Activated CD4-positive, alpha-beta T cell treated with anti-CD3 and anti-CD28 coated beads, Interleukin-2, amount 50 U/mL, for 1 hour (primary cell): ENCODE measurements around the gene LGR5.

Experiments
- DNase-seq: peaks from one replicate; pipeline ENCODE4 v3.0.0-alpha.2; 2020

LGR5 gene, protein sequence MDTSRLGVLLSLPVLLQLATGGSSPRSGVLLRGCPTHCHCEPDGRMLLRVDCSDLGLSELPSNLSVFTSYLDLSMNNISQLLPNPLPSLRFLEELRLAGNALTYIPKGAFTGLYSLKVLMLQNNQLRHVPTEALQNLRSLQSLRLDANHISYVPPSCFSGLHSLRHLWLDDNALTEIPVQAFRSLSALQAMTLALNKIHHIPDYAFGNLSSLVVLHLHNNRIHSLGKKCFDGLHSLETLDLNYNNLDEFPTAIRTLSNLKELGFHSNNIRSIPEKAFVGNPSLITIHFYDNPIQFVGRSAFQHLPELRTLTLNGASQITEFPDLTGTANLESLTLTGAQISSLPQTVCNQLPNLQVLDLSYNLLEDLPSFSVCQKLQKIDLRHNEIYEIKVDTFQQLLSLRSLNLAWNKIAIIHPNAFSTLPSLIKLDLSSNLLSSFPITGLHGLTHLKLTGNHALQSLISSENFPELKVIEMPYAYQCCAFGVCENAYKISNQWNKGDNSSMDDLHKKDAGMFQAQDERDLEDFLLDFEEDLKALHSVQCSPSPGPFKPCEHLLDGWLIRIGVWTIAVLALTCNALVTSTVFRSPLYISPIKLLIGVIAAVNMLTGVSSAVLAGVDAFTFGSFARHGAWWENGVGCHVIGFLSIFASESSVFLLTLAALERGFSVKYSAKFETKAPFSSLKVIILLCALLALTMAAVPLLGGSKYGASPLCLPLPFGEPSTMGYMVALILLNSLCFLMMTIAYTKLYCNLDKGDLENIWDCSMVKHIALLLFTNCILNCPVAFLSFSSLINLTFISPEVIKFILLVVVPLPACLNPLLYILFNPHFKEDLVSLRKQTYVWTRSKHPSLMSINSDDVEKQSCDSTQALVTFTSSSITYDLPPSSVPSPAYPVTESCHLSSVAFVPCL

DNA sequence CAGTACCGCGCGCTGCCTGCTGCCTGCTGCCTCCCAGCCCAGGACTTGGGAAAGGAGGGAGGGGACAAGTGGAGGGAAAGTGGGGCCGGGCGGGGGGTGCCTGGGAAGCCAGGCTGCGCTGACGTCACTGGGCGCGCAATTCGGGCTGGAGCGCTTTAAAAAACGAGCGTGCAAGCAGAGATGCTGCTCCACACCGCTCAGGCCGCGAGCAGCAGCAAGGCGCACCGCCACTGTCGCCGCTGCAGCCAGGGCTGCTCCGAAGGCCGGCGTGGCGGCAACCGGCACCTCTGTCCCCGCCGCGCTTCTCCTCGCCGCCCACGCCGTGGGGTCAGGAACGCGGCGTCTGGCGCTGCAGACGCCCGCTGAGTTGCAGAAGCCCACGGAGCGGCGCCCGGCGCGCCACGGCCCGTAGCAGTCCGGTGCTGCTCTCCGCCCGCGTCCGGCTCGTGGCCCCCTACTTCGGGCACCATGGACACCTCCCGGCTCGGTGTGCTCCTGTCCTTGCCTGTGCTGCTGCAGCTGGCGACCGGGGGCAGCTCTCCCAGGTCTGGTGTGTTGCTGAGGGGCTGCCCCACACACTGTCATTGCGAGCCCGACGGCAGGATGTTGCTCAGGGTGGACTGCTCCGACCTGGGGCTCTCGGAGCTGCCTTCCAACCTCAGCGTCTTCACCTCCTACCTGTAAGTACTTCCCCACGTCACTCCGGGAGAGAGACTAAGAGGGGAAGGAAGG, at the start of gene LGR5:
TSS of gene LGR5 (plus strand) at position 186 of the 732 bp plus-strand sequence. CDS start at position 469, 283 bp downstream.
- DNase-seq: no peak

- DNase-seq: no peak
These were observed 47.0 kb upstream of the LGR5 start for GRCh38 chr12:71392521-71393145.

DNA sequence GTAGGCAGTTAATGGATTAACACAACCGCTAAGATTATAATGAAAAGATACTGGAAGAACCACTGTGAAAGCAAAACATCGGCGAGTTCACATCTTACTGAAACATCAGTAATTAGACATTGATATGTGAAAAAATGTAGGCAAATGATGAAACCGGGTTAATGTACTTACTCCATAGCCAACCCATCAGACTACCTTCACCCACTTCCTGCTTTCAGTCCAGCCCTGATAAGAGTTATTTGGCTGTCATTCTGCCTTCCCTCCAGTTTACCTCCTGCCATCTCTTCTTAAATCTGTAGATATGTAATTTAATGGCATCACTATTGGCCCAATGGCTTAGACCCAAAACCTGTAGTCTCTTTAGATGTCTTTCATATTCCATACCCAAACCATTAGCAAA, 46.0 kb upstream of the LGR5 start:
- no peak for DNase-seq

GRCh38 chr12:71397433-71397954, 42.1 kb upstream of the LGR5 start:
- no peak for DNase-seq

DNA sequence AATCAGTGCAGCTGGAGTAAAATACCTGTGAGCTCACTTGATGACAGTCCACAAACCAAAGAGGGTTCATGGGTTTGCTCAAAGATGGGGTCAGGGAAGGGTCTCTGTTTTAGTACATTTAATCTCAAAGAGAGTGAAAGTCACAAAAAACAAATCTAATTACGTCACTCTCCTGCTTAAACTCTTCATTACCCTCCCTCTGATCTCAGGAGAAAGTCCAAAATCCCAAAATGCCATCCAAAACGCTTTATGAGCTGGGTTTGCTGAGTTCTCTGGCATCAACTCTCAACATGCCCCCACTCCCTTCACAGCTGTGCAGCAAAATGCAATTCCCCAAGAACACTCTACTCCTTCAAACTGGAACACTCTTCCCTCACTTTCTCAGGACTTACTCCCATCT, 40.4 kb upstream of the LGR5 start:
- no peak for DNase-seq

GRCh38 chr12:71400481-71400880, 39.1 kb upstream of the LGR5 start:
- no peak for DNase-seq

DNA sequence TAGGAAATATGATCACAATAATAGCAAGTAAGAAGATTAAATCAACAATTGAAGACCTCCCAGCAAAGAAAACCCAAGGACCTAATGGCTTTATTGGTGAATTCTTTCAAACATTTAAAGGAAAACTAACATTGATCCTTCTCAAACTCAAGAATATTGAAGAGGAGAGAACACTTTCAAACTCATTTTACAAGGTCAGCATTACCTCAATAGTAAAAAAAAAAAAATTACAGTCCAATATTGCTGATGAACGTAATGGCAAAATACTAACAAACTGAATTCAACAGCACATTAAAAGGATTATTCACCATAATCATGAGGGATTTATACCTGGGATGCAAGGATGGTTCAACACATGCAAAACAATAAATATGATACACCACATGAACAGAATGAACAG, 33.7 kb upstream of the LGR5 start:
- no peak for DNase-seq

GRCh38 chr12:71407732-71408131, 31.9 kb upstream of the LGR5 start:
- DNase-seq: no peak

DNA sequence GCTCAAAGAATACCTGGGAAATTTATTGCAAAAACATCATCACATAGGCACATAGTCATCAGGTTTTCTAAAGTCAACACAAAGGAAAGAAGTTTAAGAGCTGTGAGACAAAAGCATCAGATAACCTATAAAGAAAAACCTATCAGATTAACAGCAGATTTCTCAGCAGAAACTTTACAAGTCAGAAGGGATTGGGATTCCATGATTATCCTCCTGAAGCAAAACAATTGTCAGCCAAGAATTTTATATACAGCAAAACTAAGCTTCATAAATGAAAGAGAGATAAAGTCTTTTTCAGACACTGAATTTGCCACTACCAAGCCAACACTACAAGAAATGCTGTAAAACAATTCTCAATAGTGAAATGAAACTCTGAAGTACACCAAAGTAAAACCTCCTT, 28.8 kb upstream of the LGR5 start:
- DNase-seq: no peak

- no peak for DNase-seq
These were observed 28.0 kb upstream of the LGR5 start for GRCh38 chr12:71411635-71412034.

- DNase-seq: peak; percentile 4
These were observed 24.0 kb upstream of the LGR5 start for GRCh38 chr12:71415336-71416231.

GRCh38 chr12:71417181-71417580, 22.4 kb upstream of the LGR5 start:
- no peak for DNase-seq

- DNase-seq: no peak
These were observed 18.7 kb upstream of the LGR5 start for GRCh38 chr12:71420775-71421406.

DNA sequence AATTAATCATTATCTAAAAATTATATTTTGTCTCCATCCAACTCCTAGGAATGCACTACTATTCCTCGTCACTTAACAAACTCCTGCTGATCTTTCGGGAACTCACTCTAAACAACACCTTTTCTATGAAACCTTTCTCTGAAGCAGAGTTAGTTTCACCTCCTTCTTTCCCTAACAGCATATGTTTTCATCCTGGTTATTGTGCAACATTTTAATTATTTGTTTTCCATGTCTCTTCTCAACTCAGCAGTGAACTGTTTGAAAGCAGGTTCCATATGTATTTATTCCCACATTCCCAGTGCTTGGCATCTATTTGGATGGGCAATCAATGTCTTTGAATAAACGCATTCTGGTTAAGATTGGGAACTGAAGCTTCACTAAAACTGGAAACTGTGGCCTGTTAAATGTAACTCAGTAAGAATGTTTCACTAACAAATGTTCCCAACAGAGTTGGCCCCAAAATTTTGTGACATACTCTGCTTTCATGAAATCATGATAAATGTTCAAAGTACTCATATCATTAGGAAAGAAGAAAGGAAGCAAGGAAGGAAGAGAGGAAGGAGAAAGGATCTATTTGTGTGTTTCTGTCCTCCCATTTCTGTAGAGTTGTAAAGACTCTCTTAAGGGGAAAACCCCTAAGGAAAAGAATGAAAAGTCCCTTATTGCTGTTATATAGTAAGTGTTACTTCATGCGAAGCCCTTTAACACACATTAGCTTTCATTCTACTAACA, 13.9 kb upstream of the LGR5 start:
- DNase-seq: no peak

DNA sequence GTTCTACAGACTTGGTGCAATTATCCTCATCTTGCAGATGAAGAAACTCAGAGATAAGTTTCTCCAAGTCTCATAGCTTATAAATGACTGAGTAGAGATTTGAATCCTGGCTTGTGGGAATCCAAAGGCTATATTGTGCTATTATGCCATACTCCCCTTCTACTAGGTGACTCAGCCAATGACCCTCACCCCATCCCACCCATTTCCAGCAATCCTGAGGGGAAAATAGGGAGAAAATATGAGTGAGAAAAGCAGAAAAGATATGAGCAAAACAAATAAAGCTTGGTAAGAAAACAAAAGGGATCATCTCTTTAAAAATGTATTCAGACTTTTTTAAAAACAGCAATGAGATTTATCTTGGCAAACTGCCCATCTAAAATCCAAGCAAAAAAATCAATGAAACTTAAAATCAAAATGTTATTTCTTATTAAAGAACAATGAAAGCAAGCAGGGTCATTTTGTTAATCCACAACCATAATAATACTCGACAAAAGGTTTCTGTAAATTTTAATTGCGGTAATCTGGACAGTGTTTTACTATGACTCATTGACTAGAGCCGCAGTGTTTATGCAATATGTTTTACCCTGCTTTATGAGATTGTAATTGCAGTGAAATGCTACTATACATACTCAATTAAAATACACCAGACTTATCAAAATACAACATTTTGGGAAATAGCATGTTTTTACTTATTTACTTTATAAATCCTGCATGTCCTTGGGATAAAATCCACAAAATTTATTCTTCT, 13.1 kb upstream of the LGR5 start:
- no peak for DNase-seq

DNA sequence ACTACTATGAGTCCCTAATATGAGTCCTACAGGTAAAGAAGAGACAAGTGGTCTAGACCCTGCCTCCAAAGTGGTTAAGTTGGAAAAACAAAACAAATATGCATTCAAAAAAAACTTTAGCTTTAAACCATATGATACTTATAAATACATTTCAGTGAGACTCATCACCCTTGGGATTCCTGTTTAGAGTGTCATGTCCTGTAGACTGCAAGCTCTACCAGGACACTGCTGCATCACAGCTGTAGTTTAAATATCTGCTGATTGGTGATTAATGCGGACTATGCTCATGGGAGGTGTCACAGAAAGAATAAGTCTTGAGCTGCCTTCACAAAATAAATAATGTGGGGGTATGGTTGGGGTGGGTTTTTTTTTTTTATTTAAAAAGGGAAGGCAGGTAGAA, 8.8 kb upstream of the LGR5 start:
- DNase-seq: no peak

DNA sequence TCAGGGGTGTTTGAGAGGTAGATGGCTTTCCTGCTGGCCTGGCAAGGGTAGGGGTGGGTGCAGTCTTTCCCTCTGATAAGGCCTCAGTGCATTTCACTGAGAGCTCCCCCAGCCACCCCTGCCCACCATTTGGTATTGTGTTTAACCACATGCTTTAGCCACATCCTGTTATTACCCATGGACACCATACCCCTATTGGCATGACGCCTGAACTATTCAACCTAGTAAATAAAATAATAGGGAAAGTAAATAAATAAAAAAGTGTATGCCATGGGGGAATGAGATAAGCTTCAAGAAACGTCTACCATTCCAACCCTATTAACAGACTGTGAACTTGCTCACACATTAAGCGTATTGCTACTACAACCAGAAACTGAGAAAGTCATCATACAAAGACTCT, 7.6 kb upstream of the LGR5 start:
- DNase-seq: no peak

DNA sequence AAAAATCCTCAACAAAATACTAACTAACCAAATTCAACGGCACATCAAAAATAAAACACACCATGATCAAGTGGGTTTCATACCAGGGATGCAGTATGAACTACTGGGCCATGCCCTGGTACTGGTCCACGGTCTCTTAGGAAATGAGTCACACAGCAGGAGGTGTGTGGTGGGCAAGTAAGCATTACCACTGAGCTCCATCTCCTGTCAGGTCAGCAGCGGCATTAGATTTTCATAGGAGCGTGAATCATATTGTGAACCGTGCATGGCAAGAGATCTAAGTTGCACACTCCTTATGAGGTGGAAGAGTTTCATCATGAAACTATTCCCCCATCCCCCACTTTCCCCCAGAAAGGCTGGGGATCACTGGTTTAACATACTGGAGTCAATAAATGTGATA, 6.7 kb upstream of the LGR5 start:
- DNase-seq: no peak

- no peak for DNase-seq
These were observed 2.9 kb upstream of the LGR5 start for GRCh38 chr12:71436696-71437095.
